Measurements from ENCODE around the gene VSX2.

VSX2 gene

DNA sequence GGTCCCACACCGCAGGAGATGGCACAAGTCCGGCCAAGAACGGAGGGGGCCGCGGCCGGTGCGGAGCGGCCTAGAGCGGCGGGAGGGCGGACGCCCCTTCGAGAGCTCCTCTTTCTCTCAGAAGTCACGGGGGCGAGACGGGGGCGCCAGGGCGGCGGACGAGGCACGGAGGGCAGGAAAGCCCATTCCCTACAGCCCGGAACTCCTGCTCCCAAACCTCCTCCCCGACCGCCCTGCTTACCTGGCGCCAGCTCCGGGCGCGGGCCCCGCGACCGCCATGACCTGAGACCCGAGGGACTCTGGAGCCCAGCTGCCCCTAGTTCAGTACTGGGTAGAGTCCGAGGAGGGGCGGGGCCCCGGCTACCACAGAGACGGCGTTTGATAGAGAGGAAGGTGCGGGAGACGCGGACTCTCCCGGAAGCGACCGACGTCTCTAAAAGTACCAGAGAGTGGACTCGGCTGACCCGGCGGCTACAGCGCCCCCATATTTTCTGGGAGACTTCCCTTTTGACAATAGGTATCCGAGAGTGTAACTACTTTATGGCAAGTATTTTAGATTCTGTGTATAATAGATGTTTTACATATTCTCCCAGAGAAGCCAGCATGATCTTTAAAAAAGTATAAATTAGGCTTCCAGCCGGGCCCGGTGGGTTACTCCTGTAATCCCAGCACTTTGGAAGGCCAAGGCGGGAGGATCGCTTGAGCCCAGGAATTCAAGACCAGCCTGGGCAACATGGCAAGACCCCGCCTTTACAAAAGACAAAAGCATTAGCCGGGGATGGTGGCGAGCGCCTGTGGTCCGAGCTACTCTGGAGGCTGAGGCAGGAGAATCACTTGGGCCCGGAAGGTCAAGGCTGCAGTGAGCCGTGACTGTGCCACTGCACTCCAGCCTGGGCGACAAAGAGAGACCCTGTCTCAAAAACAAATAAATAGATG lies 63.7 kb downstream of the VSX2 start, which contains the start of gene ABCD4:
TSS of gene ABCD4 (minus strand) at position 301 of the 936 bp plus-strand sequence. CDS start at position 279, 22 bp downstream.
- DNase-seq, result peak; percentile 83

DNA sequence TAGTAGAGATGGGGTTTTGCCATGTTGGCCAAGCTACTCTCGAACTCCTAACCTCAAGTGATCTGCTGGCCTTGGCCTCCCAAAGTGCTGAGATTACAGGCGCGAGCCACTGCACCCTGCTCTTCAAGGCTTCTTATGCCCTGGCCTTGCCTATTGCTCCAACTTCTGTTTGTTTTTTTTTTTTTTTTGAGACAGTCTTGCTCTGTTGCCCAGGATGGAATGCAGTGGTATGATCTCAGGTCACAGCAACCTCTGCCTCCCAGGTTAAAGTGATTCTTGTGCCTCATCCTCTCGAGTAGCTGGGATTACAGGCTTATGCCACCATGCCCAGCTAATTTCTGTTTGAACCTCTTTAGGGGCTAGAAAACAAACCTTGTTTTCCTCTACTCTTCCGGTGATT lies 69.4 kb downstream of the VSX2 start:
- DNase-seq, result no peak

DNA sequence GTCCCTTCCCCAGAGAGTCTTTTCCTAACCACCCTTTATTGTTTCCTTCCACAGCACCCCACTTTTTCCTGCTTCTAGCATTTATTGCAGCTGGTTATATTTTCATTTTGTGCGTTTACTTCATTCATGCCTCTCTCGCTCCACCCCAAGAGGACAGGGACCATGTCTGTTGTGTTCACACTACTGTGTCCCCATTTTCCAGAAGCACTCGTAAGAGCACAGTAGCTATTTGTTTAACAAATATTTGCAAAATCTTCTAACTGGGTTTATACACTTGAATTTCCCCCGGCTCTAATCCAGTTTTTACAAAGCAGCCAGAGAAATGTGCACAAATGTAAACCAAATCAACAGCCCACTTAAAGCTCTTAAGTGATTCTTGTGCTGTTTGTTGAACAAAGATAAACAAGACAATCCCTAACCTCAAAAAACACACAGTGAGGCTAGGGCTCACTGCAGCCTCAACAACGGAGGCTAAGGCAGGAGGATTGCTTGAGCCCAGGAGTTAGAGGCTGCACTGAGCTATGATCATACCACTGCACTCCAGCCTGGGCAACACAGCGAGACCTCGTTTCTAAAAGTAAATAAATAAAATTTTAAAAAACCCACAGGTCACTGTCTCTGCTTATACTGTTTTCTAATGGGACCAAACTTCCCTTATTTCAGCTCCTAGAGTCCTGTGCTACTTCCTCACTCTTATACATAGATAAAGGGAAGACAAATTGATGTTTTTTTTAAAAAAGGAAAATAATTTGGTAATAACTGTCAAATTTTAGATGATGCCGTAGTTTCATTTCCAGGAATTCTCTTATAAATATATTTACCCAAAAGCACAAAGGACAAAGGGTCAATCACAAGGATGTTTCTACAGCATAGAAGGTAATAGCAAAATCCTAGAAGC lies 70.1 kb downstream of the VSX2 start:
- no peak for DNase-seq

DNA sequence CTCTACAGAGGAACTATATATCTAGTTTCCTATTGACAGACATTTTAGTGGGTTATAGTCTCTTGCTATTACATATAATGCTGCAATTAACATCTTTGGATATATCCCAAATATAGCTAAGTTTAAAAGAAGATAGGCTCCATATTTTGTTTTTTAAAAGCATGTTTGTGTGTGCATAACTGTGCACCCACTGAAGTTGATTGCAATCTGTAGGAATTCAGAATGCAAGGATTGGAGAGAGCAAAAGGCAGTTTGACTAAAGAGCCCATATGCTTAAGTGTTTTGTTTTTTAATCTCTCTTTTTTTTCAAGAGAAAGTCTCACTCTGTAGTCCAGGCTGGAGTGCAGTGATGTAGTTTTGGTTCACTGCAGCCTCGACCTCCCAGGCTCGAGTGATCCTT lies 72.9 kb downstream of the VSX2 start:
- no peak for DNase-seq
